GM21528 (cell line): ENCODE measurements around the gene CGN.

ENCODE experiments used
- ATAC-seq: cut with Tn5 transposase; IDR thresholded peaks from one replicate; pipeline ENCODE4 v1.9.1; 2021; ENCODE audit warnings: mild to moderate bottlenecking, moderate library complexity; ENCODE audit not compliant: unreplicated experiment, low FRiP score

CGN gene

GRCh38 chr1:151501474-151501873 is 9.7 kb upstream of the CGN start:
- ATAC-seq, result no peak

GRCh38 chr1:151502035-151502700 is 9.0 kb upstream of the CGN start:
- no peak for ATAC-seq

DNA sequence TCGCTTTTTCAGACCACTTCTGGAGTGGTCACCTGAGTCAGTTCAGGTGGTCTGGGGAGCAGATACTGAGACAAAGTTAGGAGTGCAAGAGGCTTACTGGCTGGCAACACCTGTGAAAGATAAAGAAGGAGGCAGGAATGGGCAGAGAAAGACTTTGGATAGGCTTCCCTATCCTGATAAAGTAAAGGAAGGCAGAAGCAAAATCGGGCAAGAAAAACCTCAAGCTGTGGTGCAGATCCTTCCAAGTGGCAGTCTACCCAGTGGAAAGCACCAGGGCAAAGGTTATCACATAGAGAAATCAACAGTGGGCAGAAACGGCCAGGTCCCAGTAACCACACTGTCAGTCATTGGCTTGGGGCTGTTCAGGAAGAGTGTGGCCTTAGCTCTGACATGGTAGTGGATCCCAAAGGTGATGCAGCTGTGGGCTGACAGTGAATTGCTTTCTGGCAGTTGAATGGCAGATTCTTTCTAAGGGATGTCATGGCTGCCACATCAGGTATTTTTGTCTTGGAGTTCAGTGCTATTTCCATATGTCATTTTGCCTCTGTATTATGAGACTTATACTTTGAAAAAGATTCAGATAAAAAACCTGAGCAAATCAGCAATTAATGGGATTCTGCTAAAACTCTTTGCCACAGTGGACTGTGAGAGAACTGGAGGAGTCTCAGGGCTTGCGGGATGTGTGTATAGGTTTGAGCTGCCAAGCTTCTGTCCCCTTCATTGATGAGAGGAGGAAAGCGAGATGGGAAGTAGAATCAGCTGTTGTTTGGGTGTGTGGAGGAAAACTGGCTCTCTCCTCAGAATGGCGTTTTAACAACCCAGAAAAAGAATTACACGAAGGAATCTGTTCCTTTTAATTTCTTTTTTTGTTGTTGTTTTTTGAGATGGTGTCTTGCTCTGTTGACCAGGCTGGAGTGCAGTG is 8.1 kb upstream of the CGN start:
- no peak for ATAC-seq

DNA sequence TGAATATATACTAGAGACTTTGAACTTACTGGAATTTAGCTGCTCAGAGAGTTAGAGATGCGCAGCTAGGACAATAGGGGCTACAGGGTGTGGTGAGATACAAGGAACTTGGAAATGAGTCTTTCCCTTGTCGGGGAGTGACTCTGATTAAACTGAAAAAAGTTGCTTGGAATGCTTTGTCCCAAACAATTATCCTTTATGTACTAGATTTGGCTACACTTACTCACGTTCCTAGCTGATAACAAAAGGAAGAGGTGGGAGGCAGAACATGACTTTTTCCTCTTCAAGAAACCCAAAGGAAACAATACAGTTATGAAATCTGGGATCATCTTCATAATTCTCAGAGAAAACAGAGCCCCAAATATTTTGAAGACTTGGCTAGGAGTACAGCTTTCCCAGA is 6.9 kb upstream of the CGN start:
- ATAC-seq, result no peak

GRCh38 chr1:151504759-151505158 is 6.4 kb upstream of the CGN start:
- ATAC-seq, result no peak

- no peak for ATAC-seq
Measured at GRCh38 chr1:151508833-151509232, 2.4 kb upstream of the CGN start.

DNA sequence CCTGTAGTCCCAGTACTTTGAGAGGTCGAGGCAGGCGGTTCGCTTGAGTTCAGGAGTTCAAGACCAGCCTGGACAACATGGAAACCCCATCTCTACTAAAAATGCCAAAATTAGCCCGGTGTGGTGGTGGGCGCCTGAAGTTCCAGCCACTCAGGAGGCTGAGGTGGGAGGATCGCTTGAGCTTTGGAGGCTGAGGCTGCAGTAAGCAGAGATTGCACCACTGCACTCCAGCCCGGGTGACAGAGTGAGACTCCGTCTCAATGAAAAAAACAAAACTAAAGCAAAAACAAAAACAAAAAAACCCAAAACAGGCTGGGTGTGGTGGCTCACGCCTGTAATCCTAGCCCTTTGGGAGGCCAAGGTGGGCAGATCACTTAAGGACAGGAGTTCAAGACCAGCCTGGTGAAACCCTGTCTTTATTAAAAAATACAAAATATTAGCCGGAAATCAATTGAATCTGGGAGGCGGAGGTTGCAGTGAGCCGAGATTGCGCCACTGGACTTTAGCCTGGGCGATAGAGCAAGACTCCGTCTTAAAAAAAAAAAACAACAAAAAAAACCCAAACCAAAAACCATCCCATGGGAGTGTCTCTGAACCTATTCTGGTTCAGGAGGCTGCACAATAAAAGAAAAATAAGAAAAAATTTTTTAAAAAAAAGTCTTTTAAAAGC is 1.7 kb upstream of the CGN start:
- no peak for ATAC-seq

- ATAC-seq, result no peak
Measured at GRCh38 chr1:151510020-151510405, 1.2 kb upstream of the CGN start.

DNA sequence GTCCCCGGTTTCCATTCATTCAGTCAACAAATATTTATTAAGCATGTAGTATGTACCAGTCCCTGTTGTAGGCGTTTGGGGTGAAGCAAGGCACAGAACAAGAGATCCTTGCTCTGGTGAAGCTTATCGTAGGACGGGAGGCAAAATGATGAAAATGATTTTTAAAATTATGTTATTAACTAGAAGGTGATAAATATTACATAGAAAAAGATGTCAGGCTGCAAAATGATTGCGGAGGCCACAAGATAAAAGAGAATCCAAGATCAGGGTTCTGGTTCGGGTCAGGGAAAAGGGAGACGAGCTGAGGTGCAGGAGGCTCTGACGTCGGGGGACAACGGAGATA is 602 bp upstream of the CGN start:
- no peak for ATAC-seq

DNA sequence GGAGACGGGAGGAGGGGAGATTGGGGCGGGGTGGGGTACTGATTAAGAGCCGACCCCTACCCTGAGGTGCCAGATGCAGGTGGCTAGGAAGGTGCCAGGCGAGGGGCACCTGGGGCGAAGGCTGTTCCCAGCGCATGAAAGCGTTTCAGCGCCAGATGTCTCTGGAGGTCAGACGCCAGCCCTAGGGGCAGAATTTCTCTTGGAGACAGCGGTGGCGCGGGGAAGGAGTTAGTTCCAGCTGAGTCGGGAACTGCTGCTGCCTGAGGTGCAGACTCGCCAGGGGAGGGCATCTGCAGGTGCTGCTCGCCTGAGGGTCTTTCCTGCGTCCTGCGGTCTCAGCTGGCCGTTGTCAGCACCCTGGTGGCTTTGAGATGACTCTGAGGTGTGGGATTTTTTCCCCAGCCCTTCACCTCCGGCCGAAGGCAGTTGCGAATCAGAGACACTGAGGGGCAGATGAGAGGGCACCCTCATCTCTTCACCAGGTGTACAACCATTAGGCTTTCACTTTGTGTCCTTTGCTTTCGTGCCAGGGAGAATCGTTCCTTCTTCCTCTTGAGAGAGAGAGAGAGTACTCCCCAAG is 539 bp downstream of the CGN start:
- no peak for ATAC-seq

- no peak for ATAC-seq
Measured at GRCh38 chr1:151512326-151512725, 1.1 kb downstream of the CGN start.

GRCh38 chr1:151512801-151513625 is 1.8 kb downstream of the CGN start:
- no peak for ATAC-seq

DNA sequence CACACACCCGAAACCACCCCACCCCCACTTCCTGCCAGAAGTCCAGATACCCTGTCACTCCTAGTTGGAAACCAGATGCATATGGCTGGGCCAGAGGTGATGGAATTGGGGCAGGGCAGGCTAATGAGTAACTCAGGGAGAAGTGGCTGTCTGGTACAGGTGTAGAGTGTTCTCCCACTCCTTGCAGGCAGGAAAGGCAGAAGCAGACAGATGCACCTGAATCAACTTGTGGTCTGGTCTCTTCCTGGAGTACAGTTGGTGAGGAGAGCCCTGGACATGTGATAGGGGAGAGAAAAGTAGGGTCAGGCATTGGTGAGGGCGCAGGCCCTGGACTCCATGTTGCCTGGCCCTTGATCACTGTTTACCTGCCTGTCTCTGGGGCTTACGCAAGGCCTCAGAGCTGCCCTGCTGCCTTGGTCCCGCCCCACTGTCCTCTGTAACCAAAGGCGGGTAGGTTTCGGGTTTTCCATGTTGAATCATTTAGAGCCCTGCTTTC is 2.5 kb downstream of the CGN start:
- no peak for ATAC-seq

DNA sequence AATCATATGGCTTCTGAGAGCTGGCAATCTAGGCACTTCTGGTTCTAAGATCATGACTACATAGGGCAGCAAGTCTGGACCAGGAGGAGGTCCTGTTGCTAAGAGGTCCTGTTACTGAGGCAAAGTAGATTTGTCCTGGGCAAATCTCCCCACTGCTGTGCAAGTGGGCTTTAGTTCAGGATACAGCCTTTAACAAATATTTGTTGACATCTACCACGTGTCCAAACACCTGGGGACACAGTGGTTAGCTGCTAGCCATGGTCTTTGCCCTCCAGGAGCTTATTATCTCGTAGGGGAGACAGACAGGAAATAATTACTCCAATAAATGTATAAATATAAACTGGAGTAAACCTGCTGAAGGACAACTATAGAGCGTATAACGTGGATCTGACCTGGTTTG is 3.2 kb downstream of the CGN start:
- no peak for ATAC-seq

GRCh38 chr1:151515265-151515664 is 4.1 kb downstream of the CGN start:
- no peak for ATAC-seq

DNA sequence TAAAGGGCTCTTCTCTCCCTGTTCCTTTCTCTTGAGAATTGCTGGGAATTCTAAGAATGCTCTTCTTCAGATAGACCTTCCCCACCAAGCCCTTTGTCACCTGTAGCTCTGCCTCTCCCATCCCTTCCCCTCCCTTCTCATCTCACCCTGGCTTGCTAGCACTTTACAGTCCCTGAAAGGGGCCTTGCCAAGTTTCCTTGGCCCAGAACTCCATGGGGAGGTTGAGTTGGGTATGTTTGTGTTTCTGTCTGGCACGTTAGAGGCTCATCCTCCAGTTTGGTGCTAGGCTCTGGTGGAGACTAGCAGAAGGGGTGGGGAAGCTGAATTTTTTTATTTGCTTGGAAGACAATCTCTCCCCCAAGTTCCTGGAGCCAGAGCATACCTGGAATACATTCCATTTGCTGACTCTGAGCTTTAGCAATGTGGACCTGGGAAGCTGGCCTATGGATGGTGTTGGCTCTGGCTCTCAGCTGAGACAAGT is 4.9 kb downstream of the CGN start:
- no peak for ATAC-seq

DNA sequence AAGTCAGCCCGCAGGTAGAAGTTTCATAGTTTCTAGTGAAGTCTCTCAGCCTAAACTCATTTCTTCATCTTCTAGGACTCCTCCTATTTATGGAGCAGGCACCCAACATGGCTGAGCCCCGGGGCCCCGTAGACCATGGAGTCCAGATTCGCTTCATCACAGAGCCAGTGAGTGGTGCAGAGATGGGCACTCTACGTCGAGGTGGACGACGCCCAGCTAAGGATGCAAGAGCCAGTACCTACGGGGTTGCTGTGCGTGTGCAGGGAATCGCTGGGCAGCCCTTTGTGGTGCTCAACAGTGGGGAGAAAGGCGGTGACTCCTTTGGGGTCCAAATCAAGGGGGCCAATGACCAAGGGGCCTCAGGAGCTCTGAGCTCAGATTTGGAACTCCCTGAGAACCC is 7.2 kb downstream of the CGN start:
- ATAC-seq, result no peak

- ATAC-seq, result no peak
Measured at GRCh38 chr1:151518936-151519335, 7.7 kb downstream of the CGN start.

- no peak for ATAC-seq
Measured at GRCh38 chr1:151519667-151520066, 8.5 kb downstream of the CGN start.

- no peak for ATAC-seq
Measured at GRCh38 chr1:151520359-151520758, 9.2 kb downstream of the CGN start.
